ENCODE measurements around the gene EIF3J. TPM values are rescaled to one million over a fixed set of nuclear protein-coding genes. Genes with fewer than 3 reads are reported as not detected.

The EIF3J gene
- total and polyA plus RNA-seq, 10 of the 15 experiments (the other 5 are each of a cell fraction or from before 2014, with no cell fraction given): 34.7 to 126 (median 64.1) TPM

DNA sequence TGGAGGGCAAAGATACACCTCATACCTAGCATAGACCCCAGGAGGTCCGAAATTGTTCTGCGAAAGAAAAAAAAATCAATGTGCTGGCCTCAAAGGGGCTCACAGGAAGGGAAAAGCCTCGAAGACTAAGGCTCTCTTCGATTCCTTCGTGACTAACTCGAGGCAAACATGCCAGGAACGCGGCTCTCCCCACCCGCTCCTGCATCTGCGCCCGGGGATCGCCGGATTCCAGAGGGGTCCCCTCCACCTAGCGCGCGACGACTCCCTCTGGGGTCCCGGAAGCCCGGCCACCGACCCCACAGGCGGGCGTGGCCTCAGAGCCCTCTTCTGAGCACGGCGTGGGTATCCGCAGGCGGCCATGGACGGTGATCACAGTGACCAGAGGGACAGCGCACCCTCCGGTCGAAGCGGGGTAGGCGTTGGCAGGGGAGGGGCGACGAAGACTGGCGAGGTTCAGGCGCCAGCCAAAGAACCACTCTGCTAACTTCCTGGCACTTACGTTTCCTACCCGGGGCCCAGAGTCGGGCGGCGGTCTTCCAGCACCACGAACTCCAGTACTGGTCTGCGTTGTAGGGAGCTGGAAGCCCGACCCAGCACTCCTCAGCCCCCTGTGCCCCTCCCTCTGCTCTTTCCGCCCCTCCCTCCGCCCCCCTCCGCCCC is 515 bp upstream of the EIF3J start (continued):
- TF ChIP-seq NR2C2 (IDR thresholded peaks at IDR 0.05; ENCODE audit: borderline replicate concordance, control insufficient read depth, insufficient read length, low read depth) (no peak), RCOR1 (conservative IDR thresholded peaks at IDR 0.05; ENCODE audit: low read depth, low read length) (no peak), NR2F1 (conservative IDR thresholded peaks at IDR 0.05) (0 out of 2 replicates have a peak, but pooled peaks have one; percentile 14), RFX5 (IDR thresholded peaks at IDR 0.05; ENCODE audit: low read depth, low read length) (peak; percentile 5; the same call in 1 of the 2 replicates)
- TF ChIP-seq, protein P1, sequence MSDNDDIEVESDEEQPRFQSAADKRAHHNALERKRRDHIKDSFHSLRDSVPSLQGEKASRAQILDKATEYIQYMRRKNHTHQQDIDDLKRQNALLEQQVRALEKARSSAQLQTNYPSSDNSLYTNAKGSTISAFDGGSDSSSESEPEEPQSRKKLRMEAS (IDR thresholded peaks at IDR 0.05; ENCODE audit: low read depth, low read length): peak; percentile 11; the same call in 1 of the 2 replicates

DNA sequence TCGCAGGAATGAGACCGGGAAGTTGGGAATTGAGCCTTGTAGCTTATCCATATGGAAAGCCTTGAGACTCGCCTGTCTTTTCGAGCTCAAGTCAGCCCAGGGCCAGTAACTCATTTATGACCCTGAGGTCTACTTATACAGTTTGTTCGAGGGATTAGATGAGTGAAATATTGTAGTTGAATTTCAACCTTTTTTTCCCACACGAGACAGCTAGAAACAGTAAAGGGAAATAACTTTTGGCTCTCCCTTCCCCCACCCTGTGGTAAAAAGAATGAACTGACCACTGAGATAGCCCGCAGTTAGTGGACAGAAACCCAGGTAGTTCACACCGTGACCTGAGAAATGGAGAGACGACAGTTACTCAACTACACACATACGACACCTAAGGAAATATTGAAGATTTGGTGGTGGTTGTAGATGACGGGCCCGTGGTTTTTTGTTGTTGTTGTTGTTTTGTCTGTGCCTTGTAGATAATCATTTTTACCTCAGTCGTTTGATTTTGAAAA is 841 bp downstream of the EIF3J start:
- in situ Hi-C loops (cut with MboI): no loop called here
- ChIA-PET CTCF (interaction anchor here (1.3 to 2.3 kb wide), 3 partner anchors 8 to 47 kb away, joined by 3 to 10 read pairs (median 4); no protein-coding TSS in a partner anchor), POLR2A (interaction anchor here (0.5 to 2.2 kb wide), 9 partner anchors 8 to 745 kb away, joined by 3 to 24 read pairs (median 3); no protein-coding TSS in a partner anchor), RAD21 (ENCODE audit: unreplicated experiment) (interaction anchor here (0.8 to 2.4 kb wide), 3 partner anchors 9 to 316 kb away, joined by 3 to 13 read pairs (median 4); partner anchors contain the start of gene TRIM69), SMC1A (ENCODE audit: uncharacterized antibody, unreplicated experiment) (interaction anchor here (1.1 to 2.3 kb wide), 3 partner anchors 8 to 12 kb away, joined by 3 to 13 read pairs (median 8); no protein-coding TSS in a partner anchor)
- BruUV-seq (replicated peaks): no TSS peak
- Histone ChIP-seq H3K36me3 (ENCODE audit: control insufficient read depth in 2 of 2, insufficient read depth in 2 of 2, low read length in 1 of 2) (no peaks in the 10 kb centered on the region), H4K20me1 (ENCODE audit: control insufficient read depth, insufficient read depth) (no peaks in the 10 kb centered on the region), H3K79me2 (ENCODE audit: control insufficient read depth, insufficient read depth, low read length) (peaks cover 55% of the 10 kb centered on the region), H2AFZ (ENCODE audit: control insufficient read depth, low read depth, low read length) (no peak overlapping the region), H3K4me1 (ENCODE audit: control insufficient read depth, insufficient read depth, low read length) (peaks cover 4% of the 10 kb centered on the region; the same call in 1 of the 2 replicates), H3K9me3 (replicated peaks; ENCODE audit: control insufficient read depth, insufficient read depth, low read length) (no peaks in the 10 kb centered on the region), H3K9ac (ENCODE audit: control insufficient read depth, insufficient read depth, low read length) (peak overlapping the region; percentile 80), H3K27me3 (replicated peaks in 1 of 2; ENCODE audit: control insufficient read depth in 2 of 2, insufficient read depth in 2 of 2, low read length in 1 of 2) (no peaks in the 10 kb centered on the region), H3K4me3 (peak overlapping the region; percentile 70), H3K4me2 (ENCODE audit: control insufficient read depth, insufficient read depth) (peak overlapping the region; percentile 56), H3K27ac (ENCODE audit: control insufficient read depth, insufficient read depth) (peak overlapping the region; percentile 92)
- ATAC-seq: peak; percentile 6; the same call in 2 of the 3 replicates
- DNase-seq (ENCODE audit: low read depth, low spot score): no peak
- FAIRE-seq: no peak
- WGBS (ENCODE audit: insufficient coverage, insufficient replicate concordance, low lambda C conversion rate, missing lambda C conversion rate): under 1% methylated on average over 13 of the region's 13 CpGs
- intact Hi-C loops (cut with micrococcal nuclease; ENCODE audit: unreplicated experiment): no loop called here
- TF ChIP-seq TCF7 (IDR thresholded peaks at IDR 0.05; ENCODE audit: borderline replicate concordance) (no peak), POLR2AphosphoS5 (IDR thresholded peaks at IDR 0.05; ENCODE audit: low read length) (0 out of 2 replicates have a peak, but pooled peaks have one; percentile 4), SPI1 (IDR thresholded peaks at IDR 0.05; ENCODE audit: borderline replicate concordance, insufficient read depth, low read depth, low read length) (no peak), NR2C1 (IDR thresholded peaks at IDR 0.05) (no peak), NBN (IDR thresholded peaks at IDR 0.05) (no peak), ZBED1 (IDR thresholded peaks at IDR 0.05; ENCODE audit: borderline replicate concordance) (no peak), RUNX3 (IDR thresholded peaks at IDR 0.05; ENCODE audit: low read length) (peak; percentile 58), RBBP5 (conservative IDR thresholded peaks at IDR 0.05) (no peak)
- TF ChIP-seq, protein P2, sequence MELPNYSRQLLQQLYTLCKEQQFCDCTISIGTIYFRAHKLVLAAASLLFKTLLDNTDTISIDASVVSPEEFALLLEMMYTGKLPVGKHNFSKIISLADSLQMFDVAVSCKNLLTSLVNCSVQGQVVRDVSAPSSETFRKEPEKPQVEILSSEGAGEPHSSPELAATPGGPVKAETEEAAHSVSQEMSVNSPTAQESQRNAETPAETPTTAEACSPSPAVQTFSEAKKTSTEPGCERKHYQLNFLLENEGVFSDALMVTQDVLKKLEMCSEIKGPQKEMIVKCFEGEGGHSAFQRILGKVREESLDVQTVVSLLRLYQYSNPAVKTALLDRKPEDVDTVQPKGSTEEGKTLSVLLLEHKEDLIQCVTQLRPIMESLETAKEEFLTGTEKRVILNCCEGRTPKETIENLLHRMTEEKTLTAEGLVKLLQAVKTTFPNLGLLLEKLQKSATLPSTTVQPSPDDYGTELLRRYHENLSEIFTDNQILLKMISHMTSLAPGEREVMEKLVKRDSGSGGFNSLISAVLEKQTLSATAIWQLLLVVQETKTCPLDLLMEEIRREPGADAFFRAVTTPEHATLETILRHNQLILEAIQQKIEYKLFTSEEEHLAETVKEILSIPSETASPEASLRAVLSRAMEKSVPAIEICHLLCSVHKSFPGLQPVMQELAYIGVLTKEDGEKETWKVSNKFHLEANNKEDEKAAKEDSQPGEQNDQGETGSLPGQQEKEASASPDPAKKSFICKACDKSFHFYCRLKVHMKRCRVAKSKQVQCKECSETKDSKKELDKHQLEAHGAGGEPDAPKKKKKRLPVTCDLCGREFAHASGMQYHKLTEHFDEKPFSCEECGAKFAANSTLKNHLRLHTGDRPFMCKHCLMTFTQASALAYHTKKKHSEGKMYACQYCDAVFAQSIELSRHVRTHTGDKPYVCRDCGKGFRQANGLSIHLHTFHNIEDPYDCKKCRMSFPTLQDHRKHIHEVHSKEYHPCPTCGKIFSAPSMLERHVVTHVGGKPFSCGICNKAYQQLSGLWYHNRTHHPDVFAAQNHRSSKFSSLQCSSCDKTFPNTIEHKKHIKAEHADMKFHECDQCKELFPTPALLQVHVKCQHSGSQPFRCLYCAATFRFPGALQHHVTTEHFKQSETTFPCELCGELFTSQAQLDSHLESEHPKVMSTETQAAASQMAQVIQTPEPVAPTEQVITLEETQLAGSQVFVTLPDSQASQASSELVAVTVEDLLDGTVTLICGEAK (IDR thresholded peaks at IDR 0.05; ENCODE audit: borderline replicate concordance): no peak
- TF ChIP-seq, protein P3, sequence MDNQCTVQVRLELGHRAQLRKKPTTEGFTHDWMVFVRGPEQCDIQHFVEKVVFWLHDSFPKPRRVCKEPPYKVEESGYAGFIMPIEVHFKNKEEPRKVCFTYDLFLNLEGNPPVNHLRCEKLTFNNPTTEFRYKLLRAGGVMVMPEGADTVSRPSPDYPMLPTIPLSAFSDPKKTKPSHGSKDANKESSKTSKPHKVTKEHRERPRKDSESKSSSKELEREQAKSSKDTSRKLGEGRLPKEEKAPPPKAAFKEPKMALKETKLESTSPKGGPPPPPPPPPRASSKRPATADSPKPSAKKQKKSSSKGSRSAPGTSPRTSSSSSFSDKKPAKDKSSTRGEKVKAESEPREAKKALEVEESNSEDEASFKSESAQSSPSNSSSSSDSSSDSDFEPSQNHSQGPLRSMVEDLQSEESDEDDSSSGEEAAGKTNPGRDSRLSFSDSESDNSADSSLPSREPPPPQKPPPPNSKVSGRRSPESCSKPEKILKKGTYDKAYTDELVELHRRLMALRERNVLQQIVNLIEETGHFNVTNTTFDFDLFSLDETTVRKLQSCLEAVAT (IDR thresholded peaks at IDR 0.05): 0 out of 2 replicates have a peak, but pooled peaks have one; percentile 22

All from GM12878 (cell line).